Measurements from ENCODE around the gene SUSD1.

SUSD1 gene

GRCh38 chr9:112063151-112063550, 111.9 kb downstream of the SUSD1 start:
- FAIRE-seq: no peak

- FAIRE-seq: peak; percentile 93
Measured at GRCh38 chr9:112061152-112061740, 113.9 kb downstream of the SUSD1 start.

- FAIRE-seq: no peak
Measured at GRCh38 chr9:112059966-112060320, 115.2 kb downstream of the SUSD1 start.

GRCh38 chr9:112059145-112059965, 115.7 kb downstream of the SUSD1 start:
- FAIRE-seq: peak; percentile 99

GRCh38 chr9:112056996-112057395, 118.1 kb downstream of the SUSD1 start:
- FAIRE-seq: no peak

- FAIRE-seq: no peak
Measured at GRCh38 chr9:112054916-112055315, 120.2 kb downstream of the SUSD1 start.

- peak; percentile 97 for FAIRE-seq
Measured at GRCh38 chr9:112051812-112052211, 123.3 kb downstream of the SUSD1 start.

GRCh38 chr9:112050544-112051475, 124.3 kb downstream of the SUSD1 start:
- FAIRE-seq: peak; percentile 100

- no peak for FAIRE-seq
Measured at GRCh38 chr9:112049811-112050516, 125.1 kb downstream of the SUSD1 start.

GRCh38 chr9:112048924-112049691, 126.0 kb downstream of the SUSD1 start:
- FAIRE-seq: peak; percentile 63

GRCh38 chr9:112047538-112048066, 127.5 kb downstream of the SUSD1 start:
- no peak for FAIRE-seq

GRCh38 chr9:112046181-112046580, 128.9 kb downstream of the SUSD1 start:
- FAIRE-seq: no peak

- FAIRE-seq: peak; percentile 92
Measured at GRCh38 chr9:112044881-112045280, 130.2 kb downstream of the SUSD1 start.

GRCh38 chr9:112044186-112044585, 130.9 kb downstream of the SUSD1 start:
- peak; percentile 50 for FAIRE-seq

GRCh38 chr9:112043423-112043822, 131.7 kb downstream of the SUSD1 start:
- FAIRE-seq: no peak

- FAIRE-seq: no peak
Measured at GRCh38 chr9:112042769-112043168, 132.3 kb downstream of the SUSD1 start.

- no peak for FAIRE-seq
Measured at GRCh38 chr9:112042244-112042638, 132.9 kb downstream of the SUSD1 start.

GRCh38 chr9:112041536-112042243, 133.4 kb downstream of the SUSD1 start:
- FAIRE-seq: peak; percentile 99

GRCh38 chr9:112041199-112041535, 133.9 kb downstream of the SUSD1 start:
- no peak for FAIRE-seq

- FAIRE-seq: no peak
Measured at GRCh38 chr9:112038017-112038408, 137.1 kb downstream of the SUSD1 start.

All from G401.6 (cell line).